AG08396 (cell line): ENCODE results near the gene CRIM1.

Experiments used
- DNase-seq: peaks from one replicate; pipeline ENCODE4 v3.0.0; 2012; ENCODE audit warnings: low spot score, mixed read lengths

Gene CRIM1

DNA sequence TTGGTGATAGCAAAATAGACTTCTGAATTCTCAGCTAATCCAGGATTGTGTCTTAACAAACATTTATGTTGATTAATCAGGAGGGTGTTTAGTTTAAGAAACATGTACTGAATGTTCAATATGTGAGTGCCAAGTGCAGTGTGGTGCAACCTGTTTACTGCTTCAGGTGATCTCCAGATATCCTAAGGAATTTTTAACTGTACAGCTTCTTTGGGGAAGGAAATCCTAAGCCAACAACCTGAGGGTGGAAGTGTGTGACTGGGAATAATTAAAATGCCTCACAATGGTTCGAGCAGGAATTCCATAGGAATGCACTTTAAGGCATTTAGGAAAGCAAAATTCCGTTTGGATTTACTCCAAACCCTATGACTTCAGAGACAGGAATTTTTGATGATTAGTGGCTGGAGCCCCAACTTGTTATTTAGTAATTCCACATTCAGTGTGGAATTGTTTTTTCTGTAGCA is 16.4 kb downstream of the CRIM1 start:
- no peak for DNase-seq

GRCh38 chr2:36373149-36373926 is 17.8 kb downstream of the CRIM1 start:
- DNase-seq: no peak

DNA sequence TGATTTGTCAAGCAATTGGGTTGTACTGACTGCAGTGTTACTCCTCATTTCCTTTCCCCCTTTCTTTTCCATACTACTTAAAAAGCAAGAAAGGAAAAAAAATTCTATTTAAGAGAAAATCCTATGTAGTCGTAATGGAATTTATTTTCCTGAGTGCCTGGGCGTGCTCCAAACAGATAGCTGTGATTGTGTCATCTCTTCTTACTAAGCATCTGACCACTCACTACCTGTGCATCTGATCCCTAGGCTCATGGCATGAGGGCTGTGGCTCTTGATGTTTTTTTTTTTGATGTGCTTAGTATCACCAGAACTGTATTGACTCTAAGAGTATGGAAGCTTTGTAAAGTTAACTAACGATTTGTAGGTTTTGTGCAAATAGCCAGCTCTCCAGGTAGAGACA is 19.0 kb downstream of the CRIM1 start:
- no peak for DNase-seq

DNA sequence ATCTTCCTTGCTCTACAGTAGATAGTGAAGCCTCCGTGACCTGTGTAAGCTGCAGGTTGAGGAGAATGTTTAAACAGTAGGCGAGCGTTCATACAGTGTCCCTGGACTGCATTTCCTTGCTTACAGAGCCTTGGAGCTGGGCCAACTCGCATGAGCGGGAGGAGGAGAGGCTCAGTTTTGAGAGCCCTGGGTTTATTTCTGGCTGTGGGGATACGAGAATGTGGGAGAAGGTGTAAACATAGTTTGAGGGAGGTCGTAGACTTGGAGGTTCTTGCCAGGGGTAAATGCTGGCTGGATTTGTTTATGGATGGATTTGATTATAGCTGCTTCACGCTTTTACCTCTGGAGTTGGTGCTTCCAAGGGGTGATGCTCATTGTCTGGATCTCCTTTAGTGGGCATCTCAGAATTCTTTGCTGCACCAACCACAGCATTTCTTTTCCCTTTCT is 20.8 kb downstream of the CRIM1 start:
- no peak for DNase-seq

GRCh38 chr2:36376992-36377738 is 21.6 kb downstream of the CRIM1 start:
- DNase-seq: no peak

- no peak for DNase-seq
These were observed 24.3 kb downstream of the CRIM1 start for GRCh38 chr2:36379710-36380448.

- no peak for DNase-seq
These were observed 25.3 kb downstream of the CRIM1 start for GRCh38 chr2:36380624-36381481.

- no peak for DNase-seq
These were observed 26.4 kb downstream of the CRIM1 start for GRCh38 chr2:36381993-36382392.

DNA sequence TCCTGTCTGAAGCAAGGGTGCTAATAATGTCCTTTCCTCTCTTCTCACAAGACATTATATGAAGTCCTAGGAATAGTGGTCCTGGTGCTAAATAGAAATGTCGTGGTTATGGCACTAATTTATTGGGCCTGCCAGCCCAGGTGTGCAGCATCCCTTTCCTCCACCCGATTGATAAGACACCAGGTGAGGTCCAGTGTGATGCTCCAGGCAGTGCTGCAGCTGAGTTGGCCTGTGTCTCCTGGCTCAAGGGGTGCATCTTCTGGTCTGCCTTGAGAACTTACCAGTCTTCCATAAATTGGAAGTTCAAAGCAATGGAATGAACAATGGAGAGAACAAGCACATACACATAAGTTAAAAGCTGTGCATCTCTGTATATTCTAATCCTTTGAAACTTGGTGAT is 26.9 kb downstream of the CRIM1 start:
- DNase-seq: no peak

GRCh38 chr2:36383726-36384125 is 28.1 kb downstream of the CRIM1 start:
- no peak for DNase-seq

DNA sequence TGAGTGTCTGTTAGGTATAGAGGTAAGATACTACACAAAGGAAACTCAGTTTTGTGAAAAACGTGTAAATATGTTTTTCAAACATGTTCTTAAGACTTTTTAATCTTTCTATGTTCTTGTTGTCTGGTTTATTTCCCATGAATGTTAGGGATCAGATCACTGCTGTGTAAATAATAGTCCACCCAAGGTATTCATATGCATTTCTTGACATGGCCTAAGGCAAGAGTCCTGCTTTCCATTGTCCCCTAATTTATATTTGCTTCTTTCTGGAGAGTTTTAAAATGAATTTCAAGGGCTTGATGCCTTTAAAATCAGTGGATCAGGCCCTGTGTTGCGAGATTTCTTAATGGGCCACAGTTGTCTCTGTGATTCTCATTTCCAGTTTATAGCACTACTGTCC is 28.9 kb downstream of the CRIM1 start:
- DNase-seq: no peak

- no peak for DNase-seq
These were observed 30.0 kb downstream of the CRIM1 start for GRCh38 chr2:36385603-36386002.

DNA sequence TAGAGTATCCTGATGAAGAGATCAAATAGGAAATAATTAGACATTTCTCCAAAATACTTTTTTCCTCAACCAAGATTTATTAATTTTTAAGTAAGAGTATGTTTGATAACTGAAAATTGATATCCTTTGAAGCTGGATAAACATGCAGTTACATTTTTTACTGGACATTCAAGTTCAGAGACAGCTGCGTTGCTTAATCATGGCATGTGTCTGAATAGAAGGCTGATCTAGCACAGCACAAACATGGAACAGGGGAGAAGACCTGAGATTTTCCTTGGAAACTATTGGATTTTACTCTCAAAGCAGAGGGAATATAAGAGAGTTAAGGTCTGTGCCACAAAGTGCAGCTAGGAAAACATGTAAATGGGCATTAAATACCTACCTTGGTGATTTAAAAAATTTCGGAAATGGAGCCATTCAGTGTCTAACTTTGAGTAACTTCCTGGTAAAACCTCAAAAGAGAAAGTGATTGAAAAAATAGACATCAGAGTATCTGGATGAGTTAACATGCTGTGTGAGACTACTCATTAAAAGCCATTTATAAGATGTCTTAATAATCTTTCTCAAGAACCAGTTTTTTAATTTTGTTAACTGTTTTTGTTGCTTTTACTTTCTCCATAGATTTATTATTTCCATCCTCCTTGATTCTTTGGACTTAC is 31.8 kb downstream of the CRIM1 start:
- no peak for DNase-seq

DNA sequence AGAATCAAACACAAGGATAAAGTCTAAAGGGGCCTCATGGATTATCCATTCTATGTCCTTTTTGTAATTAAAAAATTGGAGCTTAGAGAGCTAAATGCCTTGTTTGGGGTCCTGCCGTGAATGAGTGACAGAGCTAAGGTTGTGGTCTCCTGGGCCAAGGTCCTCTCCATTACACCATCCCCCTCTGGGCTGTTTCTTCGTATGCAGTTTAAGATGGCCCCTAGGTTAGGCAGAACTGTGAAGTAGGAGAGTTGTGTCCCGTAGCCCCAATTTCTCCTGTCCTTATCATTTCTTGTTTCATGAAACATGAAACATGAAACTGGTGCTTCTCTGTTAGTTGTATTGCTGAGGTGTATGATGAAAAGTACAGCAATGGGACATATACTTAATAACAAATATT is 32.9 kb downstream of the CRIM1 start:
- no peak for DNase-seq

- DNase-seq: no peak
These were observed 33.5 kb downstream of the CRIM1 start for GRCh38 chr2:36389091-36389564.

GRCh38 chr2:36389577-36389976 is 34.0 kb downstream of the CRIM1 start:
- DNase-seq: no peak

GRCh38 chr2:36392571-36393255 is 37.1 kb downstream of the CRIM1 start:
- no peak for DNase-seq

DNA sequence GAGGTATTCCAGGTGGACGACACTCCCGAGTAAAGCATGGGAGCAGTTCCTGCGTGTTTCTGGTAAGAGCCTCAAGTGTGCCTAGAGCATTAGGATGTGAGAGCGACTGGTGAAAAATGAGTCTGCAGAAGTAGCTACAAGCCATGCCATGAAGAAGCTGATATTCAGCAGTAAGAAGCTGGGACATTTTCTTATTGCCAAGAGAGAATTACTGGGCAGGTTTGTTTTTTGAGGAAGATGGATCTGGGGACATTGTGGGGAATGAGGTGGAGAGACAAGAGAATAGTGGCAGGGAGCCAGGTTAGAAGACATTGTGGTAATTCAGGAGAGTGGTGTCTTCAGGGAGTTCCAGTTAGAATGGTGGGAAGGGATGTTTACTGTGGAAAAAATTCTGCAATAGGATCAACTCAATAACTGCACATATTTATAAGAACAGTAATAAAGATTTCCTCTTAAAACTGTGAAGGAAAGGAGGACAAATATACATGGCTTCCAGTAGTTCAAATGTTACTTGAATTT is 38.2 kb downstream of the CRIM1 start:
- no peak for DNase-seq

DNA sequence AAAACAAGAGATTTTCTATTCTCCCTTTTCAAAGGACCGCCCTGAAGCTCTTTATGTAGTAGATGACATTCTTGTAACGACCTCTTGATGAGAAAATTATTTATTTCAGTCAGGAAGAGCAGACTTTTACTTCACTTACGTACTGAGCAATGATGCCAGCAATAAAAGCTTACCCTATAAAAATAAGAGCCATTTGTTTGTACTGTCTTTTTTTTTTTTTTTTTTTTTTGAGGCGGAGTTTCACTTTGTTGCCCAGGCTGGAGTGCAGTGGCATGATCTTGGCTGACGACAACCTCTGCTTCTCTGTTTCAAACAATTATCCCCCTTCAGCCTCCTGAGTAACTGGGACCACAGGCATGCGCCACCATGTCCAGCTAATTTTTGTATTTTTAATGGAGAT is 39.2 kb downstream of the CRIM1 start:
- no peak for DNase-seq

GRCh38 chr2:36395866-36396265 is 40.3 kb downstream of the CRIM1 start:
- no peak for DNase-seq
